DOHH2 (cell line): ENCODE data around the gene PLXNA2.

ENCODE experiments used
- H3F3A ChIP-seq: fragments of 200-600 bp; sonication (generic), shearing (Covaris generic); 2 replicates; pipeline ENCODE4 v1.6.0; 2016; ENCODE audit warnings: antibody characterized with exemption, mild to moderate bottlenecking; ENCODE audit not compliant: control insufficient read depth, insufficient read depth
- H3K27ac ChIP-seq: fragments of 200-600 bp; sonication (generic); 2 replicates; pipeline ENCODE4 v1.5.1; 2014; ENCODE audit warnings: low read depth, mild to moderate bottlenecking, low read length, moderate library complexity
- H3K27me3 ChIP-seq: fragments of 200-600 bp; sonication (generic); 2 replicates; pipeline ENCODE4 v1.6.1; 2014; ENCODE audit warnings: mild to moderate bottlenecking, low read length, mixed read lengths; ENCODE audit not compliant: control insufficient read depth
- H3K36me3 ChIP-seq: fragments of 200-600 bp; sonication (generic); 2 replicates; pipeline ENCODE4 v1.6.1; 2014; ENCODE audit warnings: mild to moderate bottlenecking, low read length, moderate library complexity, mixed read lengths; ENCODE audit not compliant: control insufficient read depth
- H3K4me1 ChIP-seq: fragments of 200-600 bp; sonication (generic); 2 replicates; pipeline ENCODE4 v1.6.1; 2014; ENCODE audit warnings: mild to moderate bottlenecking, low read length, mixed read lengths; ENCODE audit not compliant: control insufficient read depth
- H3K4me2 ChIP-seq: fragments of 200-600 bp; sonication (generic); 2 replicates; pipeline ENCODE4 v1.6.0; 2014; ENCODE audit warnings: mild to moderate bottlenecking, low read length, moderate library complexity
- H3K4me3 ChIP-seq: fragments of 200-600 bp; sonication (generic); 2 replicates; pipeline ENCODE4 v1.5.1; 2014; ENCODE audit warnings: mild to moderate bottlenecking, low read length, mixed read lengths
- H3K79me2 ChIP-seq: fragments of 200-600 bp; sonication (generic); 2 replicates; pipeline ENCODE4 v1.6.1; 2014; ENCODE audit warnings: mild to moderate bottlenecking, low read length, mixed read lengths; ENCODE audit not compliant: control insufficient read depth
- H3K9me2 ChIP-seq: fragments of 200-600 bp; sonication (generic); replicated peaks from 2 replicates; pipeline ENCODE4 v1.6.1; 2014; ENCODE audit warnings: mild to moderate bottlenecking, low read length, mixed read lengths; ENCODE audit not compliant: control insufficient read depth
- H3K9me3 ChIP-seq: fragments of 200-600 bp; sonication (generic); 2 replicates; pipeline ENCODE4 v1.6.1; 2014; ENCODE audit warnings: antibody characterized with exemption, low read length, mixed read lengths; ENCODE audit not compliant: control insufficient read depth, insufficient read depth
- H4K20me1 ChIP-seq: fragments of 200-600 bp; sonication (generic); 2 replicates; pipeline ENCODE4 v1.6.0; 2014; ENCODE audit warnings: low read depth, mild to moderate bottlenecking, antibody characterized with exemption, low read length, moderate library complexity; ENCODE audit not compliant: control insufficient read depth, insufficient read depth
- CTCF ChIP-seq: fragments of 200-600 bp; sonication (generic); IDR thresholded peaks from one replicate; pipeline ENCODE4 v1.5.1; 2014; ENCODE audit warnings: antibody characterized with exemption, mild to moderate bottlenecking, low read depth, low read length; ENCODE audit not compliant: poor library complexity, severe bottlenecking
- EZH2phosphoT487 ChIP-seq: fragments of 200-600 bp; sonication (generic); IDR thresholded peaks from 2 replicates; pipeline ENCODE4 v1.6.1; 2017; ENCODE audit warnings: borderline replicate concordance, mild to moderate bottlenecking, antibody characterized with exemption, low read length, moderate library complexity, mixed read lengths

Gene PLXNA2

GRCh38 chr1:207973898-207974568 is 270.2 kb downstream of the PLXNA2 start:
- Histone ChIP-seq H3K4me1 (no peaks in the 10 kb centered on the region), H3F3A (no peaks in the 10 kb centered on the region), H3K4me3 (no peak overlapping the region), H3K27me3 (peaks cover 24% of the 10 kb centered on the region), H3K27ac (no peak overlapping the region), H3K9me3 (no peaks in the 10 kb centered on the region), H4K20me1 (no peaks in the 10 kb centered on the region), H3K36me3 (no peaks in the 10 kb centered on the region), H3K9me2 (no peaks in the 10 kb centered on the region), H3K4me2 (no peak overlapping the region), H3K79me2 (no peaks in the 10 kb centered on the region)
- TF ChIP-seq CTCF (no peak), EZH2phosphoT487 (no peak)

DNA sequence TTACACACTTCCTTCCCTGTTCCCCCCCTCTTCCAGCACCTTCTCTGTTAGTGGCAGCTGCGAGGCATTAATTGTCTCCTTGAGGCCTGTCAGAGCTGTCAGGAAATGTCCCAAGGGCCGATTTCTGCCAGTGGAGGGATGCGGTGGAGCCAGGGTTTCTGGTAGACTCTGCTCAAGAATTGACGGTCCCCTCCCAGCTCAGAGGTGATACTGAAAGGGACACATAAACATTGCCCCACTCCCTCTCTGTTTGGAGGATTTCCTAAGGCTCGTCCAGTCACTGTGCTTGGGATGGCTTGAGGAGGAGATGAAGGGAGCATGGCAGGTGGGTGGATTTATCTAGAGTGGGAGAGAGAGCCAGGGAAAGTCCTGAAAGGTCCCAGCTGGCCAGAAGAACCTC is 271.8 kb downstream of the PLXNA2 start:
- Histone ChIP-seq H3K4me3 (no peak overlapping the region), H3K36me3 (no peaks in the 10 kb centered on the region), H3K4me2 (no peak overlapping the region), H3F3A (no peaks in the 10 kb centered on the region), H3K27ac (no peak overlapping the region), H3K9me3 (no peaks in the 10 kb centered on the region), H4K20me1 (no peaks in the 10 kb centered on the region), H3K79me2 (no peaks in the 10 kb centered on the region), H3K4me1 (no peaks in the 10 kb centered on the region), H3K27me3 (peaks cover 21% of the 10 kb centered on the region), H3K9me2 (no peaks in the 10 kb centered on the region)
- TF ChIP-seq EZH2phosphoT487 (no peak), CTCF (no peak)
